Mesenchymal stem cell (in vitro differentiated cells and primary cell): ENCODE results near the gene KYNU.
A peak's percentile ranks its signal among the peaks of the same experiment; 100 is the strongest.

Experiments
- DNase-seq: peaks from one replicate; pipeline ENCODE4 v3.0.0-alpha.2; 2013
- H2AFZ ChIP-seq: one replicate; pipeline ENCODE4 v1.6.1; 2013; ENCODE audit warnings: low read depth, mild to moderate bottlenecking, control low read depth, inconsistent platforms, low read length, moderate library complexity
- H2AK5ac ChIP-seq: 2 replicates; pipeline ENCODE4 v1.6.1; 2013; ENCODE audit warnings: low read length, moderate library complexity, mild to moderate bottlenecking, inconsistent platforms; ENCODE audit not compliant: severe bottlenecking
- H2BK120ac ChIP-seq: one replicate; pipeline ENCODE4 v1.6.1; 2013; ENCODE audit warnings: low read depth, mild to moderate bottlenecking, inconsistent platforms, low read length, moderate library complexity
- H2BK12ac ChIP-seq, 2 experiments: one replicate each; pipeline ENCODE4 v1.6.1; 2013; ENCODE audit warnings: inconsistent platforms in 2 of 2, low read length in 2 of 2, mild to moderate bottlenecking in 2 of 2, moderate library complexity in 2 of 2, control low read depth in 1 of 2
- H2BK15ac ChIP-seq: one replicate; pipeline ENCODE4 v1.6.1; 2013; ENCODE audit warnings: mild to moderate bottlenecking, low read depth, inconsistent platforms; ENCODE audit not compliant: poor library complexity, severe bottlenecking
- H2BK5ac ChIP-seq: 2 replicates; pipeline ENCODE4 v1.6.1; 2013; ENCODE audit warnings: low read depth, mild to moderate bottlenecking, low read length, control low read depth, inconsistent platforms; ENCODE audit not compliant: poor library complexity, severe bottlenecking
- H3K14ac ChIP-seq, 2 experiments: one replicate each; pipeline ENCODE4 v1.6.1; 2013; ENCODE audit warnings: inconsistent platforms in 2 of 2, low read length in 2 of 2, control low read depth in 1 of 2, mild to moderate bottlenecking in 1 of 2, moderate library complexity in 1 of 2
- H3K18ac ChIP-seq, 2 experiments: one replicate each; pipeline ENCODE4 v1.6.1; 2013; ENCODE audit warnings: inconsistent platforms in 2 of 2, low read length in 2 of 2, control low read depth in 1 of 2, low read depth in 1 of 2, mild to moderate bottlenecking in 1 of 2
- H3K23ac ChIP-seq, 2 experiments: one replicate each; pipeline ENCODE4 v1.6.1; 2013; ENCODE audit warnings: inconsistent platforms in 2 of 2, low read length in 2 of 2, mild to moderate bottlenecking in 2 of 2, moderate library complexity in 2 of 2, control low read depth in 1 of 2
- H3K27ac ChIP-seq: 2 replicates; pipeline ENCODE4 v1.5.1; 2013; ENCODE audit warnings: mild to moderate bottlenecking, moderate library complexity, low read length, control low read depth, inconsistent platforms; ENCODE audit not compliant: poor library complexity, severe bottlenecking
- H3K27me3 ChIP-seq, 2 experiments: 2 replicates each; pipeline versions ENCODE4 v1.6.1 to v1.7.0; 2013; ENCODE audit warnings: low read length in 2 of 2, mild to moderate bottlenecking in 2 of 2, moderate library complexity in 2 of 2, control low read depth in 1 of 2, inconsistent platforms in 1 of 2; ENCODE audit not compliant: control insufficient read depth in 1 of 2, insufficient read depth in 1 of 2
- H3K36me3 ChIP-seq, 2 experiments: 2 replicates each; pipeline versions ENCODE4 v1.6.1 to v1.7.0; 2013; ENCODE audit warnings: low read length in 2 of 2, control low read depth in 1 of 2, inconsistent platforms in 1 of 2, low read depth in 1 of 2, mild to moderate bottlenecking in 1 of 2; ENCODE audit not compliant: insufficient read depth in 2 of 2, control insufficient read depth in 1 of 2
- H3K4ac ChIP-seq, 2 experiments: one replicate each; pipeline ENCODE4 v1.6.1; 2013; ENCODE audit warnings: inconsistent platforms in 2 of 2, low read length in 2 of 2, mild to moderate bottlenecking in 2 of 2, moderate library complexity in 2 of 2, control low read depth in 1 of 2, low read depth in 1 of 2
- H3K4me1 ChIP-seq: 2 replicates; pipeline ENCODE4 v1.6.1; 2013; ENCODE audit warnings: low read depth, low read length, control low read depth; ENCODE audit not compliant: control insufficient read depth, insufficient read depth
- H3K4me2 ChIP-seq: 2 replicates; pipeline ENCODE4 v1.6.1; 2013; ENCODE audit warnings: low read length, mild to moderate bottlenecking, inconsistent platforms; ENCODE audit not compliant: poor library complexity, severe bottlenecking
- H3K4me3 ChIP-seq, 2 experiments: 2 replicates each; pipeline versions ENCODE4 v1.5.1 to v1.7.0; 2013; ENCODE audit warnings: low read length in 2 of 2, mild to moderate bottlenecking in 2 of 2, control low read depth in 1 of 2, low read depth in 1 of 2; ENCODE audit not compliant: insufficient read depth in 1 of 2
- H3K79me1 ChIP-seq: replicated peaks from 2 replicates; pipeline ENCODE4 v1.6.1; 2013; ENCODE audit warnings: mild to moderate bottlenecking, control low read depth, low read length, inconsistent platforms; ENCODE audit not compliant: poor library complexity, severe bottlenecking
- H3K9ac ChIP-seq: 2 replicates; pipeline ENCODE4 v1.7.0; 2013; ENCODE audit warnings: mild to moderate bottlenecking, low read length, moderate library complexity
- H3K9me3 ChIP-seq: 2 replicates; pipeline ENCODE4 v1.7.0; 2013; ENCODE audit warnings: mild to moderate bottlenecking, low read length; ENCODE audit not compliant: control insufficient read depth
- H4K8ac ChIP-seq: one replicate; pipeline ENCODE4 v1.6.1; 2013; ENCODE audit warnings: inconsistent platforms, mild to moderate bottlenecking, low read length, moderate library complexity
- H4K91ac ChIP-seq: one replicate; pipeline ENCODE4 v1.6.1; 2013; ENCODE audit warnings: mild to moderate bottlenecking, low read length, inconsistent platforms
- WGBS: methylation state at CpG from one replicate; pipeline ENCODE4 v1.1.7; 2013; ENCODE audit warnings: mixed read lengths; 5-methylcytosine and 5-hydroxymethylcytosine counted together

Gene KYNU

DNA sequence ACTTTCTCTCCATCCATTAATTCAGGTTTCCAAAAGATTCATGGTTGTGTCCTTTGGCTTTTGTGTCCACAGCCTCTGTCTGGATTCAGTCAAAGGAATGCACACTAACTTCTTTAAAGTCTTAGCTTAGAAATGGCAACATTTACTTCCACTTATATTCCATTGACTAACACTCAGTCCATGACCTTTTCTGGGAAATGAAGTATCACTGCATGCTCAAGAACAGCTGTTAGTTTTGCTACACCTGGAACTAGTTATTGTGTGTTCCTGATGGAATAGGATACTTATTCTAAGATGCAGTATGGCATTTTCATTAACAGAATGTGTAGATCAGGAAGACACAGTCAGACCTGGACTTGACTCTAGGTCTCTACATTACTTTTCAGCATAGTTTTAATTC lies 88.8 kb downstream of the KYNU start:
- H2BK12ac ChIP-seq: no peak overlapping the region
- H3K9me3 ChIP-seq: peaks cover 10% of the 10 kb centered on the region
- no peak overlapping the region for H2BK5ac ChIP-seq
- no peak overlapping the region for H2AK5ac ChIP-seq
- no peak overlapping the region for H3K23ac ChIP-seq
- no peak overlapping the region for H3K4ac ChIP-seq
- no peak overlapping the region for H2BK120ac ChIP-seq
- H3K14ac ChIP-seq: no peak overlapping the region
- H3K79me1 ChIP-seq: no peaks in the 10 kb centered on the region
- no peak overlapping the region for H2AFZ ChIP-seq
- no peak overlapping the region for H4K91ac ChIP-seq
- H3K9ac ChIP-seq: peak overlapping the region; percentile 37
- H2BK15ac ChIP-seq: no peak overlapping the region
- H3K4me1 ChIP-seq: no peaks in the 10 kb centered on the region
- H3K4me3 ChIP-seq: no peak overlapping the region
- DNase-seq: peak; percentile 34
- no peak overlapping the region for H3K18ac ChIP-seq
- no peaks in the 10 kb centered on the region for H3K27me3 ChIP-seq
- no peak overlapping the region for H3K4me2 ChIP-seq
- H3K27ac ChIP-seq: no peak overlapping the region
- no peaks in the 10 kb centered on the region for H3K36me3 ChIP-seq
- no peak overlapping the region for H4K8ac ChIP-seq

DNA sequence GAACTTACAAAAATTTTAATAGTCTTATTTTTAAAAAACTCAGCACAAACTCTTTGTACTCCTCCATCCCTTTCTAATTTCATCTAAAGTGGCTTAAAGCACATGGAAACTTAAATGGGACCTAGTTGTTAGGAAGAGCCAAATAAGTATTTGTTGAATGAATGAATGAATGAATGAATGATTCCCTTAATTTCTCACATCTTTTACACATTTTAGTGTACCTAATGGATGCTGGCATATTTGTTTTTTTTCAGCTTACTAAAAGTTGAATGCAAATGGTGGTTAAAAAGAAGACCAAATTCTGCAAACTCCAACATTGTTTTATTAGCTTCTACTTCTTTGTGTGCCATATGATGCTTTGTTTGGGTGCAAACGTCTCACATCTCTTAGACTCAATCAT lies 89.6 kb downstream of the KYNU start:
- DNase-seq: no peak
- Histone ChIP-seq H3K4me3 (no peak overlapping the region), H3K9me3 (peaks cover 10% of the 10 kb centered on the region), H3K27ac (no peak overlapping the region), H4K8ac (no peak overlapping the region), H3K4me1 (no peaks in the 10 kb centered on the region), H3K27me3 (no peaks in the 10 kb centered on the region), H3K4me2 (no peak overlapping the region), H3K9ac (no peak overlapping the region), H3K79me1 (no peaks in the 10 kb centered on the region), H2BK5ac (no peak overlapping the region), H4K91ac (no peak overlapping the region), H2AFZ (no peak overlapping the region), H2BK12ac (no peak overlapping the region), H3K23ac (no peak overlapping the region), H2BK15ac (no peak overlapping the region), H2BK120ac (no peak overlapping the region), H3K18ac (no peak overlapping the region), H3K14ac (no peak overlapping the region), H3K4ac (no peak overlapping the region), H2AK5ac (no peak overlapping the region), H3K36me3 (no peaks in the 10 kb centered on the region)
- no CpG with 5 or more reads among the region's 1 CpG for WGBS

DNA sequence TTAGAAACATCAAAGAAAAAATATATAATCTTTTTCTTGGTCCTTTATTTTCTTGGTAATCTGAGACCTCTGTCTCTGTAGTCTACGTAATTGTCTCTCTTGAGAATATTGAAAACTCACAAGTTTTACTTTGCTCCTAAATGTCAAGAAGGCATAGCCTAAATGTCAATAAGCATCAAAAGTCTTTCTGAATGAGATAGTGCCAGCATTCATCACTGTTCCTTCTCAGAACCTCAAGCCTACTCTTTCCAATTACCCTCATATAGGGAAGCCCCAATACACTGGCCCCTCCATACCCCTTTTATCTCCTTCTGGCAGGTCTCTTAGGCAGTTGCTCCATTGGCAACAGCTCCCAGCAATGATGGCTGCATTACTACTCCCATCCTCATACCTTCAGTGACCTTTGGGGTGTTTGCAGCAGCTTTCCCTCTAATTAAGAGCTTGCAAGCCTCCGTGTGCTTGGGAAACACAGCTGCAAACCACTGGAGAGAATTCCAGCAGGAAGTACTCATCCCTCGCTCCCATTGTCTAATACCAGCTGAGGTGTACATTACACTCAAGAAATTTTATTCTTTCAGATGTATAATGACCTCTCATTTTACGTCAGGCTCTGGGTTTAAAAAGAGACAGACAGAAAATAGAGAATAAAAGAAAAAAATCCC lies 95.8 kb downstream of the KYNU start:
- no peak overlapping the region for H3K4me3 ChIP-seq
- WGBS: 57% methylated on average over 3 of the region's 4 CpGs

DNA sequence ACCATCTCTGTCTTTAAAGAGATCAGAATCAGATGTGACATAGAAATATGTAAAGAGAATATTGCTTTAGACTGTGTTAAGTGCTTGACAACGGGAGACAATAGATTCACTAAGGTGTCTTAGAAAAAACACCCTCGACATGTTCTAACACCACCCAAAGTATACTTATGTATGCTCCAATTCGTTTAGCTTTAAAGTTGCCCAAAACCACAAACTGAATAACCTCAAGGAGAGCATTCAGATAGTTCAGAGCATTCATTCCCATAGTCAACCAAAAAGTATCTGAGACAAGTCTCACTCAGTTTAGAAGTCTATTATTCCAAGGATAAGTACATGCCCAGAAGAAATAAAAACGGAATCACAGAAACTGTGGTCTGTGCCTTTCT lies 96.4 kb downstream of the KYNU start:
- H3K27ac ChIP-seq: peak overlapping the region; percentile 85
- H3K27me3 ChIP-seq: no peaks in the 10 kb centered on the region
- peak overlapping the region; percentile 52 for H3K9ac ChIP-seq
- H4K8ac ChIP-seq: no peak overlapping the region
- 48% methylated on average over 4 of the region's 4 CpGs for WGBS
- H3K36me3 ChIP-seq: no peaks in the 10 kb centered on the region
- H4K91ac ChIP-seq: no peak overlapping the region
- H2BK12ac ChIP-seq: no peak overlapping the region
- no peak overlapping the region for H3K4me3 ChIP-seq
- no peak overlapping the region for H3K14ac ChIP-seq
- H2BK5ac ChIP-seq: no peak overlapping the region
- no peak overlapping the region for H3K23ac ChIP-seq
- no peaks in the 10 kb centered on the region for H3K79me1 ChIP-seq
- DNase-seq: peak; percentile 15
- H2BK120ac ChIP-seq: no peak overlapping the region
- H2BK15ac ChIP-seq: no peak overlapping the region
- no peak overlapping the region for H2AFZ ChIP-seq
- no peaks in the 10 kb centered on the region for H3K9me3 ChIP-seq
- H3K4ac ChIP-seq: no peak overlapping the region
- no peak overlapping the region for H2AK5ac ChIP-seq
- H3K4me2 ChIP-seq: no peak overlapping the region
- no peak overlapping the region for H3K18ac ChIP-seq
- peaks cover 4% of the 10 kb centered on the region for H3K4me1 ChIP-seq

More for the DNA sequence above, 95.8 kb downstream of the KYNU start:
- H4K91ac ChIP-seq: no peak overlapping the region
- no peak overlapping the region for H2AFZ ChIP-seq
- H2BK120ac ChIP-seq: no peak overlapping the region
- no peak overlapping the region for H3K9ac ChIP-seq
- no peak overlapping the region for H2BK15ac ChIP-seq
- peaks cover 4% of the 10 kb centered on the region for H3K4me1 ChIP-seq
- no peak overlapping the region for H4K8ac ChIP-seq
- H2AK5ac ChIP-seq: no peak overlapping the region
- H3K4ac ChIP-seq: no peak overlapping the region
- no peaks in the 10 kb centered on the region for H3K9me3 ChIP-seq
- peak; percentile 40 for DNase-seq
- H3K79me1 ChIP-seq: no peaks in the 10 kb centered on the region
- H2BK5ac ChIP-seq: no peak overlapping the region
- no peaks in the 10 kb centered on the region for H3K36me3 ChIP-seq
- no peak overlapping the region for H3K23ac ChIP-seq
- H3K14ac ChIP-seq: no peak overlapping the region
- no peak overlapping the region for H3K27ac ChIP-seq
- H3K18ac ChIP-seq: peak overlapping the region in 1 of 2 experiments; percentile 5
- H3K27me3 ChIP-seq: no peaks in the 10 kb centered on the region
- no peak overlapping the region for H3K4me2 ChIP-seq
- no peak overlapping the region for H2BK12ac ChIP-seq
